Measurements from ENCODE around the gene ZNF552. TPM values are rescaled to one million over a fixed set of nuclear protein-coding genes. Genes with fewer than 3 reads are reported as not detected.

Gene ZNF552
- total RNA-seq, 1 donor from 2014 or later = 7.9 TPM

GRCh38 chr19:57757941-57758340 lies 56.8 kb downstream of the ZNF552 start:
- DNase-seq (ENCODE audit: low read depth) = no peak
- TF ChIP-seq CTCF (IDR thresholded peaks at IDR 0.05; ENCODE audit: insufficient read depth, low read length, poor library complexity, severe bottlenecking) = no peak
- Histone ChIP-seq H3K36me3 (ENCODE audit: control insufficient read depth, insufficient read depth, low read length) (peaks cover 8% of the 10 kb centered on the region), H3K4me3 (ENCODE audit: low read depth, low read length) (no peak overlapping the region), H3K27me3 (ENCODE audit: control insufficient read depth, insufficient read depth, low read length) (no peaks in the 10 kb centered on the region)

Other genes with a start within 250 kb of the ZNF552 start
- 5.5 and 6.0 TPM in 2 replicates for gene ZNF416, start 236.0 kb downstream of the ZNF552 start, total RNA-seq
- 6.8 and 9.3 TPM in 2 replicates for gene ZIK1, start 230.8 kb downstream of the ZNF552 start, total RNA-seq
- gene ZNF530, start 215.0 kb downstream of the ZNF552 start, total RNA-seq = 3.2 and 6.6 TPM in 2 replicates
- 34.8 and 40.6 TPM in 2 replicates for gene ZNF134, start 200.7 kb downstream of the ZNF552 start, total RNA-seq
- gene ZNF211, start 181.7 kb downstream of the ZNF552 start, total RNA-seq = 6.9 and 10.4 TPM in 2 replicates
- gene ZSCAN4, start 146.0 kb downstream of the ZNF552 start, total RNA-seq = not detected in 2 replicates
- 6.0 and 8.5 TPM in 2 replicates for gene ZNF551, start 132.9 kb downstream of the ZNF552 start, total RNA-seq
- gene ZNF154, start 105.7 kb downstream of the ZNF552 start, total RNA-seq = 2.9 and 3.3 TPM in 2 replicates
- 2.9 and 4.2 TPM in 2 replicates for gene ZNF671, start 87.3 kb downstream of the ZNF552 start, total RNA-seq
- 9.9 and 12.2 TPM in 2 replicates for gene ZNF776, start 68.1 kb downstream of the ZNF552 start, total RNA-seq
- gene ZNF586, start 45.2 kb downstream of the ZNF552 start, total RNA-seq = 9.0 and 10.9 TPM in 2 replicates
- 15.3 and 16.3 TPM in 2 replicates for gene ZNF587B, start 15.4 kb upstream of the ZNF552 start, total RNA-seq
- gene ZNF587, start 34.9 kb upstream of the ZNF552 start, total RNA-seq = 15.8 and 19.3 TPM in 2 replicates
- 9.9 and 19.3 TPM in 2 replicates for gene ZNF814, start 74.1 kb upstream of the ZNF552 start, total RNA-seq
- gene ZNF417, start 101.7 kb upstream of the ZNF552 start, total RNA-seq = 7.3 and 12.3 TPM in 2 replicates
- 1.9 and 2.6 TPM in 2 replicates for gene ZNF418, start 120.5 kb upstream of the ZNF552 start, total RNA-seq
- gene ZNF256, start 132.8 kb upstream of the ZNF552 start, total RNA-seq = 3.1 and 8.0 TPM in 2 replicates
- 0.17 TPM in 1 of 2 replicates, not detected in the other for gene C19orf18, start 159.6 kb upstream of the ZNF552 start, total RNA-seq
- gene ZNF606, start 187.9 kb upstream of the ZNF552 start, total RNA-seq = 14.4 and 17.0 TPM in 2 replicates
- gene ZSCAN1, start 219.1 kb upstream of the ZNF552 start, total RNA-seq = not detected in 2 replicates
- 4.6 and 5.1 TPM in 2 replicates for gene ZNF135, start 244.4 kb upstream of the ZNF552 start, total RNA-seq